Calu3 (cell line): ENCODE measurements around the gene EHMT1. TPM values are rescaled to one million over a fixed set of nuclear protein-coding genes. Genes with fewer than 3 reads are reported as not detected.

Experiments used
- BruUV-seq: library from RNA; stranded (reverse); fragments of 400-500 nt; replicated peaks from 2 replicates; lab custom pipeline; 2021; lab: Mats Ljungman, UMichigan
- CTCF ChIA-PET: fragments of 300-600 bp; sonication (Branson Sonifier 250); formaldehyde crosslinking; loops from one replicate; lab custom pipeline; 2022; ENCODE audit warnings: antibody characterized with exemption; lab: Charles Lee
- DNase-seq: peaks from one replicate; pipeline ENCODE4 v3.0.0; 2022
- H3K27ac Mint-ChIP-seq: one replicate; pipeline ENCODE4 v1.8.0; 2022; ENCODE audit warnings: mixed read lengths; ENCODE audit not compliant: unreplicated experiment
- H3K27me3 Mint-ChIP-seq: one replicate; pipeline ENCODE4 v1.8.0; 2022; ENCODE audit warnings: mixed read lengths; ENCODE audit not compliant: unreplicated experiment
- H3K36me3 Mint-ChIP-seq: one replicate; pipeline ENCODE4 v1.8.0; 2022; ENCODE audit warnings: mild to moderate bottlenecking, moderate library complexity, mixed read lengths; ENCODE audit not compliant: insufficient read depth, unreplicated experiment
- H3K4me1 Mint-ChIP-seq: one replicate; pipeline ENCODE4 v1.8.0; 2022; ENCODE audit warnings: mild to moderate bottlenecking, low read depth, mixed read lengths; ENCODE audit not compliant: unreplicated experiment
- H3K4me3 Mint-ChIP-seq: one replicate; pipeline ENCODE4 v1.8.0; 2022; ENCODE audit warnings: mild to moderate bottlenecking, low read depth, moderate library complexity, mixed read lengths; ENCODE audit not compliant: unreplicated experiment
- H3K9me3 Mint-ChIP-seq: one replicate; pipeline ENCODE4 v1.8.0; 2022; ENCODE audit warnings: low read depth, mixed read lengths; ENCODE audit not compliant: unreplicated experiment
- CTCF ChIP-seq: fragments of 200-600 bp; IDR thresholded peaks from one replicate; pipeline ENCODE4 v1.8.0; 2022; ENCODE audit warnings: antibody characterized with exemption; ENCODE audit not compliant: unreplicated experiment
- intact Hi-C: fragments of 100-400 bp; cut with micrococcal nuclease; formaldehyde crosslinking; loops from one replicate; pipeline ENCODE4 v1.10.0; 2022; ENCODE audit not compliant: unreplicated experiment
- total RNA-seq: library from RNA; stranded (reverse); gene quantifications from 2 replicates; pipeline ENCODE4 v1.2.3, GENCODE V29; 2022

Gene EHMT1
- total RNA-seq, 1 experiment from 2014 or later: 56.0 TPM

GRCh38 chr9:137588891-137589290 lies 29.9 kb upstream of the EHMT1 start:
- H3K4me3 Mint-ChIP-seq: peak overlapping the region; percentile 70
- no peak for TF ChIP-seq CTCF
- no peak overlapping the region for H3K27ac Mint-ChIP-seq
- CTCF ChIA-PET: interaction anchor here (0.9 to 1.1 kb wide), 2 partner anchors 11 to 54 kb away, joined by 3 read pairs; no protein-coding TSS in a partner anchor
- H3K9me3 Mint-ChIP-seq: no peaks in the 10 kb centered on the region
- H3K4me1 Mint-ChIP-seq: peaks cover 7% of the 10 kb centered on the region
- H3K36me3 Mint-ChIP-seq: peaks cover 38% of the 10 kb centered on the region
- BruUV-seq: TSS peak; percentile 52
- no peak for DNase-seq
- H3K27me3 Mint-ChIP-seq: no peaks in the 10 kb centered on the region
- intact Hi-C loops: no loop called here

- Mint-ChIP-seq H3K4me1 (peaks cover 7% of the 10 kb centered on the region), H3K27me3 (no peaks in the 10 kb centered on the region), H3K36me3 (peaks cover 38% of the 10 kb centered on the region), H3K4me3 (peak overlapping the region; percentile 70), H3K27ac (no peak overlapping the region), H3K9me3 (no peaks in the 10 kb centered on the region)
- BruUV-seq: no TSS peak
- intact Hi-C loops: no loop called here
- no peak for DNase-seq
- CTCF ChIA-PET: no interaction called here
- no peak for TF ChIP-seq CTCF
Observed at GRCh38 chr9:137589441-137590122, 29.2 kb upstream of the EHMT1 start.

GRCh38 chr9:137590123-137590468 lies 28.7 kb upstream of the EHMT1 start:
- H3K4me1 Mint-ChIP-seq: peaks cover 7% of the 10 kb centered on the region
- no peak for DNase-seq
- no peaks in the 10 kb centered on the region for H3K27me3 Mint-ChIP-seq
- H3K36me3 Mint-ChIP-seq: peaks cover 38% of the 10 kb centered on the region
- intact Hi-C loops: no loop called here
- no peak overlapping the region for H3K27ac Mint-ChIP-seq
- no peaks in the 10 kb centered on the region for H3K9me3 Mint-ChIP-seq
- TF ChIP-seq CTCF: no peak
- CTCF ChIA-PET: no interaction called here
- BruUV-seq: no TSS peak
- peak overlapping the region; percentile 74 for H3K4me3 Mint-ChIP-seq

- Mint-ChIP-seq H3K4me1 (peaks cover 7% of the 10 kb centered on the region), H3K36me3 (peaks cover 38% of the 10 kb centered on the region), H3K27me3 (no peaks in the 10 kb centered on the region), H3K4me3 (peak within 1 kb of the TSS; percentile 74), H3K9me3 (no peaks in the 10 kb centered on the region), H3K27ac (peak within 1 kb of the TSS; percentile 13)
- no TSS peak for BruUV-seq
- DNase-seq: peak; percentile 89
- intact Hi-C loops: no loop called here
- CTCF ChIA-PET: interaction anchor here (0.8 to 1.2 kb wide), 2 partner anchors 11 to 30 kb away, joined by 3 read pairs; no protein-coding TSS in a partner anchor
- TF ChIP-seq CTCF: no peak
Observed at GRCh38 chr9:137590469-137591383, 28.1 kb upstream of the EHMT1 start, which contains the start of gene ZMYND19. Gene ZMYND19 (minus strand): TSS chr9:137590512. CDS start chr9:137590263, 249 bp downstream.
